HG03575 (cell line): ENCODE results near the gene OR1S2.
"Not testable (repeated sequence)": the region's sequence is repeated elsewhere in the genome, so short reads cannot be mapped to it uniquely, and the experiment has no call there.

Experiments
- ATAC-seq: cut with Tn5 transposase; IDR thresholded peaks from one replicate; pipeline ENCODE4 v1.9.1; 2021; ENCODE audit not compliant: unreplicated experiment, insufficient number of reproducible peaks, low FRiP score; ENCODE audit errors: extremely low read depth

OR1S2 gene

GRCh38 chr11:58204042-58204441 lies at the start of gene OR1S2:
TSS of gene OR1S2 (minus strand) at chr11:58204142. CDS start at chr11:58204142, 0 bp downstream.
- ATAC-seq, result no peak

GRCh38 chr11:58243954-58244353 lies 40.0 kb upstream of the OR1S2 start:
- ATAC-seq, result no peak

- ATAC-seq, result no peak
These were observed 24.1 kb upstream of the OR1S2 start for GRCh38 chr11:58227956-58228615.

GRCh38 chr11:58222721-58223120 lies 18.8 kb upstream of the OR1S2 start:
- no peak for ATAC-seq

- no peak for ATAC-seq
These were observed 12.5 kb upstream of the OR1S2 start for GRCh38 chr11:58216476-58216875.

GRCh38 chr11:58212420-58212819 lies 8.5 kb upstream of the OR1S2 start, which contains the start of gene OR1S1:
TSS of gene OR1S1 (plus strand) at chr11:58212720.
- not testable (repeated sequence) for ATAC-seq

- no peak for ATAC-seq
These were observed 4.7 kb downstream of the OR1S2 start for GRCh38 chr11:58199271-58199670.

- no peak for ATAC-seq
These were observed 8.0 kb downstream of the OR1S2 start for GRCh38 chr11:58195939-58196338.

- ATAC-seq, result no peak
These were observed 10.6 kb downstream of the OR1S2 start for GRCh38 chr11:58193391-58193790.

GRCh38 chr11:58192229-58192628 lies 11.7 kb downstream of the OR1S2 start:
- ATAC-seq, result no peak

GRCh38 chr11:58188770-58189169 lies 15.2 kb downstream of the OR1S2 start, which contains the start of gene OR9Q2:
TSS of gene OR9Q2 (plus strand) at chr11:58189070. CDS start at chr11:58190491, 1,421 bp downstream.
- no peak for ATAC-seq

- no peak for ATAC-seq
These were observed 17.0 kb downstream of the OR1S2 start for GRCh38 chr11:58186938-58187337.

- ATAC-seq, result no peak
These were observed 24.3 kb downstream of the OR1S2 start for GRCh38 chr11:58179648-58180047.

- ATAC-seq, result no peak
These were observed 25.5 kb downstream of the OR1S2 start for GRCh38 chr11:58178444-58178843.

- ATAC-seq, result no peak
These were observed 26.4 kb downstream of the OR1S2 start for GRCh38 chr11:58177409-58178054.

GRCh38 chr11:58165504-58166106 lies 38.3 kb downstream of the OR1S2 start:
- no peak for ATAC-seq

- ATAC-seq, result no peak
These were observed 39.0 kb downstream of the OR1S2 start for GRCh38 chr11:58164990-58165389.

GRCh38 chr11:58164389-58164788 lies 39.6 kb downstream of the OR1S2 start:
- ATAC-seq, result no peak
